ENCODE data around the gene DNAJB13. TPM values are rescaled to one million over a fixed set of nuclear protein-coding genes. Genes with fewer than 3 reads are reported as not detected.
"Not testable (repeated sequence)": the region's sequence is repeated elsewhere in the genome, so short reads cannot be mapped to it uniquely, and the experiment has no call there.

Gene DNAJB13
- total and polyA plus RNA-seq, 10 of the 15 experiments (the other 5 are each of a cell fraction or from before 2014, with no cell fraction given): 0.07 to 0.76 (median 0.15) TPM; not detected in 7

DNA sequence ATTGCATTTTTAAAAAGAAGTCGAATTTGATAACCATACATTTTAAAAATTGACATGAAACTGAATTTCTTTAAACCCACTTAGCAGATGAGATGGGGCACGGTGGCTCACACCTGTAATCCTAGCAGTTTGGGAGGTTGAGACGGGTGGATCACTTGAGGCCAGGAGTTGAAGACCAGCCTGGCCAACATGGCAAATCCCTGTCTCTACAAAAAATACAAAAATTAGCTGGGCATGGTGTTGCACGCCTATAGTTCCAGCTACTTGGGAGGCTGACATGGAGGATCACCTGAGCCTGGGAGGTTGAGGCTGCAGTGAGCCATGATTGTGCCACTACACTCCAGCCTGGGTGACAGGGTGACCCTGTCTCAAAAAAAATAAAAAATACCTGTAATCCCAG is 34.8 kb downstream of the DNAJB13 start:
- RAD21 ChIA-PET (ENCODE audit: unreplicated experiment): interaction anchor here (1.4 kb wide), 1 partner anchor 19 kb away, joined by 3 read pairs; no protein-coding TSS in a partner anchor
- POLR2A ChIA-PET; intact Hi-C loops (cut with micrococcal nuclease; ENCODE audit: unreplicated experiment): not testable (repeated sequence)

DNA sequence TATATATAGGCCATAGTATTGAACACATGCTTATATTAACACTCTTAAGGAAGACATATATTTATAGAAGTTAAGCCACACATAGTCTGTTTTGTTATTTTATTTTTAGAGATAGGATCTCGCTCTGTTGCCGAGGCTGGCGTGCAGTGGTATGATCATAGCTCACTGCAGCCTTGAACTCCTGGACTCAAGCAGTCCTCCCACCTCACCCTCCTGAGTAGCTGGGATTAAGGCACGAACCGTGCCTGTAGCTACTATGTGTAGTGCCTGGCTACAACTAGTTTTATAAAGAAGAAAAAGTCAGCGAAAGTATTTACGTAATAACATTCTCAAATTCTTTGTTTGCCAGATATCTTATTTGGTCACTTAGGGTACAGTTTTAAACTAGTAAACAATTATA is 37.4 kb downstream of the DNAJB13 start:
- WGBS (ENCODE audit: insufficient coverage, insufficient replicate concordance, low lambda C conversion rate, missing lambda C conversion rate): 84% methylated on average over 7 of the region's 7 CpGs
- RAD21 ChIA-PET (ENCODE audit: unreplicated experiment): no interaction called here
- intact Hi-C loops (cut with micrococcal nuclease; ENCODE audit: unreplicated experiment) (no loop called here), in situ Hi-C loops (cut with MboI) (no loop called here)
- H4K20me1 ChIP-seq (ENCODE audit: control insufficient read depth, insufficient read depth): no peaks in the 10 kb centered on the region
- DNase-seq (ENCODE audit: low read depth, low spot score) (no peak), FAIRE-seq (no peak), ATAC-seq (no peak)
- no peaks in the 10 kb centered on the region for H3K79me2 ChIP-seq (ENCODE audit: control insufficient read depth, insufficient read depth, low read length)
- no peaks in the 10 kb centered on the region for H3K36me3 ChIP-seq (ENCODE audit: control insufficient read depth in 2 of 2, insufficient read depth in 2 of 2, low read length in 1 of 2)
- H3K4me1 ChIP-seq (ENCODE audit: control insufficient read depth, insufficient read depth, low read length): peaks cover 35% of the 10 kb centered on the region
- H3K27me3 ChIP-seq (replicated peaks in 1 of 2; ENCODE audit: control insufficient read depth in 2 of 2, insufficient read depth in 2 of 2, low read length in 1 of 2): no peaks in the 10 kb centered on the region
- H2AFZ ChIP-seq (ENCODE audit: control insufficient read depth, low read depth, low read length): no peak overlapping the region
- H3K9ac ChIP-seq (ENCODE audit: control insufficient read depth, insufficient read depth, low read length): no peak overlapping the region
- no TSS peak for BruUV-seq (replicated peaks)
- H3K4me2 ChIP-seq (ENCODE audit: control insufficient read depth, insufficient read depth): no peak overlapping the region
- POLR2A ChIA-PET: no interaction called here
- CTCF ChIA-PET: no interaction called here
- no peak overlapping the region for H3K27ac ChIP-seq (ENCODE audit: control insufficient read depth, insufficient read depth)
- SMC1A ChIA-PET (ENCODE audit: uncharacterized antibody, unreplicated experiment): interaction anchor here (1.2 kb wide), 1 partner anchor 267 kb away, joined by 3 read pairs; no protein-coding TSS in a partner anchor
- H3K4me3 ChIP-seq: no peak overlapping the region
- H3K9me3 ChIP-seq (replicated peaks; ENCODE audit: control insufficient read depth, insufficient read depth, low read length): no peaks in the 10 kb centered on the region
- no peak for TF ChIP-seq IRF4 (IDR thresholded peaks at IDR 0.05; ENCODE audit: low read depth, low read length)
- no peak for TF ChIP-seq ETV6 (conservative IDR thresholded peaks at IDR 0.05 in 1 of 2, IDR thresholded peaks at IDR 0.05 in 1 of 2; ENCODE audit: borderline replicate concordance in 1 of 2, low read depth in 1 of 2)

More for the DNA sequence above, 34.8 kb downstream of the DNAJB13 start:
- H3K4me2 ChIP-seq (ENCODE audit: control insufficient read depth, insufficient read depth); H3K9ac ChIP-seq (ENCODE audit: control insufficient read depth, insufficient read depth, low read length); H3K36me3 ChIP-seq (ENCODE audit: control insufficient read depth in 2 of 2, insufficient read depth in 2 of 2, low read length in 1 of 2); BruUV-seq (replicated peaks); FAIRE-seq; H3K27me3 ChIP-seq (replicated peaks in 1 of 2; ENCODE audit: control insufficient read depth in 2 of 2, insufficient read depth in 2 of 2, low read length in 1 of 2); H3K27ac ChIP-seq (ENCODE audit: control insufficient read depth, insufficient read depth); H3K4me3 ChIP-seq; ATAC-seq; H3K9me3 ChIP-seq (replicated peaks; ENCODE audit: control insufficient read depth, insufficient read depth, low read length); H2AFZ ChIP-seq (ENCODE audit: control insufficient read depth, low read depth, low read length); H4K20me1 ChIP-seq (ENCODE audit: control insufficient read depth, insufficient read depth); DNase-seq (ENCODE audit: low read depth, low spot score); in situ Hi-C loops (cut with MboI): not testable (repeated sequence)
- WGBS (ENCODE audit: insufficient coverage, insufficient replicate concordance, low lambda C conversion rate, missing lambda C conversion rate): 100% methylated on average over 4 of the region's 4 CpGs
- Histone ChIP-seq H3K4me1 (ENCODE audit: control insufficient read depth, insufficient read depth, low read length) (peaks cover 19% of the 10 kb centered on the region), H3K79me2 (ENCODE audit: control insufficient read depth, insufficient read depth, low read length) (peaks cover 22% of the 10 kb centered on the region)
- SMC1A ChIA-PET (ENCODE audit: uncharacterized antibody, unreplicated experiment): interaction anchor here (1.4 kb wide), 1 partner anchor 96 kb away, joined by 3 read pairs; no protein-coding TSS in a partner anchor
- CTCF ChIA-PET: interaction anchor here (0.6 kb wide), 1 partner anchor 13 kb away, joined by 5 read pairs; no protein-coding TSS in a partner anchor

All from GM12878 (cell line).